ENCODE data around the gene SCN1B. TPM values are rescaled to one million over a fixed set of nuclear protein-coding genes. Genes with fewer than 3 reads are reported as not detected.

The SCN1B gene
- total RNA-seq, 1 experiment from 2014 or later, result 8.0 TPM

GRCh38 chr19:35021016-35021415 is 9.3 kb upstream of the SCN1B start (continued):
- TF ChIP-seq ATF6 (CRISPR knock-in tag; IDR thresholded peaks at IDR 0.05), result no peak

GRCh38 chr19:35021596-35021995 is 8.7 kb upstream of the SCN1B start:
- Mint-ChIP-seq H3K4me3 (no peak overlapping the region), H3K27me3 (ENCODE audit: low read depth) (no peaks in the 10 kb centered on the region), H3K36me3 (peaks cover 76% of the 10 kb centered on the region), H3K9me3 (no peaks in the 10 kb centered on the region), H3K27ac (no peak overlapping the region), H3K4me1 (no peaks in the 10 kb centered on the region)
- no peak for TF ChIP-seq FOXP1 (CRISPR knock-in tag; IDR thresholded peaks at IDR 0.05; ENCODE audit: borderline replicate concordance)
- TF ChIP-seq IRF2 (CRISPR knock-in tag; IDR thresholded peaks at IDR 0.05; ENCODE audit: borderline replicate concordance, low read depth), result no peak
- no peak for TF ChIP-seq USF2 (CRISPR knock-in tag; IDR thresholded peaks at IDR 0.05)
- TF ChIP-seq KAT7 (CRISPR knock-in tag; IDR thresholded peaks at IDR 0.05; ENCODE audit: borderline replicate concordance), result no peak
- TF ChIP-seq JAZF1 (CRISPR knock-in tag; IDR thresholded peaks at IDR 0.05), result no peak
- TF ChIP-seq ZNF532 (CRISPR knock-in tag; IDR thresholded peaks at IDR 0.05; ENCODE audit: borderline replicate concordance), result no peak
- no peak for TF ChIP-seq ZNF121 (CRISPR knock-in tag; IDR thresholded peaks at IDR 0.05)
- no peak for TF ChIP-seq ZNF219 (CRISPR knock-in tag; IDR thresholded peaks at IDR 0.05; ENCODE audit: borderline replicate concordance)
- no peak for TF ChIP-seq OVOL2 (CRISPR knock-in tag; IDR thresholded peaks at IDR 0.05; ENCODE audit: borderline replicate concordance)
- no peak for TF ChIP-seq GTF2I (CRISPR knock-in tag; conservative IDR thresholded peaks at IDR 0.05)
- ChIA-PET POLR2A (no interaction called here), CTCF (interaction anchor here (0.9 to 1.0 kb wide), 2 partner anchors 10 to 23 kb away, joined by 3 read pairs; no protein-coding TSS in a partner anchor)
- ATAC-seq, result no peak
- no peak for DNase-seq (ENCODE audit: low spot score)

- ChIA-PET POLR2A (interaction anchor here (0.5 kb wide), 1 partner anchor 23 kb away, joined by 3 read pairs; no protein-coding TSS in a partner anchor), CTCF (interaction anchor here (0.9 kb wide), 1 partner anchor 11 kb away, joined by 3 read pairs; no protein-coding TSS in a partner anchor)
- Mint-ChIP-seq H3K27me3 (ENCODE audit: low read depth) (no peaks in the 10 kb centered on the region), H3K4me1 (no peaks in the 10 kb centered on the region), H3K9me3 (no peaks in the 10 kb centered on the region), H3K4me3 (no peak overlapping the region), H3K36me3 (peaks cover 80% of the 10 kb centered on the region), H3K27ac (peak overlapping the region; percentile 57; the same call in 1 of the 2 replicates)
- ATAC-seq, result no peak; the same call in 1 of the 2 replicates
- DNase-seq (ENCODE audit: low spot score), result no peak
- no peak for TF ChIP-seq MYBL2 (CRISPR knock-in tag; IDR thresholded peaks at IDR 0.05)
- TF ChIP-seq ETV6 (CRISPR knock-in tag; IDR thresholded peaks at IDR 0.05), result no peak
- TF ChIP-seq ZBTB43 (CRISPR knock-in tag; IDR thresholded peaks at IDR 0.05), result no peak
- no peak for TF ChIP-seq IRF2 (CRISPR knock-in tag; IDR thresholded peaks at IDR 0.05; ENCODE audit: borderline replicate concordance, low read depth)
- TF ChIP-seq TEAD1 (CRISPR knock-in tag; IDR thresholded peaks at IDR 0.05), result no peak
- no peak for TF ChIP-seq GTF2I (CRISPR knock-in tag; conservative IDR thresholded peaks at IDR 0.05)
- no peak for TF ChIP-seq AR (CRISPR knock-in tag; IDR thresholded peaks at IDR 0.05)
- TF ChIP-seq FOXP1 (CRISPR knock-in tag; IDR thresholded peaks at IDR 0.05; ENCODE audit: borderline replicate concordance), result no peak
- no peak for TF ChIP-seq MAX (CRISPR knock-in tag; IDR thresholded peaks at IDR 0.05)
- no peak for TF ChIP-seq HMGA2 (CRISPR knock-in tag; IDR thresholded peaks at IDR 0.05)
- no peak for TF ChIP-seq ESRRA (CRISPR knock-in tag; IDR thresholded peaks at IDR 0.05; ENCODE audit: borderline replicate concordance)
- TF ChIP-seq MXD4 (CRISPR knock-in tag; IDR thresholded peaks at IDR 0.05; ENCODE audit: borderline replicate concordance), result no peak
These were observed 7.8 kb upstream of the SCN1B start for GRCh38 chr19:35022460-35022859.
